Measurements from ENCODE around the gene EFCAB11.

EFCAB11 gene

GRCh38 chr14:89957376-89957775, 2.8 kb upstream of the EFCAB11 start:
- DNase-seq (ENCODE audit: low read depth in 2 of 2): no peak

DNA sequence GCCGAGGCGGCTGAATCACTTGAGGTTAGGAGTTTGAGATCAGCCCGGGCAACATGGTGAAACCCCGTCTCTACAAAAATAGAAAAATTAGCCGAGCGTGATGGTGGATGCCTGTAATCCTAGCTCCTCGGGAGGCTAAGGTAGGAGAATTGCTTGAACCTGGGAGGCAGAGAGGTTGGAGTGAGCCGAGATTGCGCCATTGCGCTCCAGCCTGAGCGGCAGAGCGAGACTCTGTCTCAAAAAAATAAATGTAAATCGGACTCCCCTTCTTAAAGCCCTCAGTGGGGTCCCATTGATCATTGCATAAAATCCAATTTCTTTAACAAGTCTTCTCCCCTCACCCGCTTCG, 2.1 kb upstream of the EFCAB11 start:
- DNase-seq (ENCODE audit: low read depth in 2 of 2): no peak

DNA sequence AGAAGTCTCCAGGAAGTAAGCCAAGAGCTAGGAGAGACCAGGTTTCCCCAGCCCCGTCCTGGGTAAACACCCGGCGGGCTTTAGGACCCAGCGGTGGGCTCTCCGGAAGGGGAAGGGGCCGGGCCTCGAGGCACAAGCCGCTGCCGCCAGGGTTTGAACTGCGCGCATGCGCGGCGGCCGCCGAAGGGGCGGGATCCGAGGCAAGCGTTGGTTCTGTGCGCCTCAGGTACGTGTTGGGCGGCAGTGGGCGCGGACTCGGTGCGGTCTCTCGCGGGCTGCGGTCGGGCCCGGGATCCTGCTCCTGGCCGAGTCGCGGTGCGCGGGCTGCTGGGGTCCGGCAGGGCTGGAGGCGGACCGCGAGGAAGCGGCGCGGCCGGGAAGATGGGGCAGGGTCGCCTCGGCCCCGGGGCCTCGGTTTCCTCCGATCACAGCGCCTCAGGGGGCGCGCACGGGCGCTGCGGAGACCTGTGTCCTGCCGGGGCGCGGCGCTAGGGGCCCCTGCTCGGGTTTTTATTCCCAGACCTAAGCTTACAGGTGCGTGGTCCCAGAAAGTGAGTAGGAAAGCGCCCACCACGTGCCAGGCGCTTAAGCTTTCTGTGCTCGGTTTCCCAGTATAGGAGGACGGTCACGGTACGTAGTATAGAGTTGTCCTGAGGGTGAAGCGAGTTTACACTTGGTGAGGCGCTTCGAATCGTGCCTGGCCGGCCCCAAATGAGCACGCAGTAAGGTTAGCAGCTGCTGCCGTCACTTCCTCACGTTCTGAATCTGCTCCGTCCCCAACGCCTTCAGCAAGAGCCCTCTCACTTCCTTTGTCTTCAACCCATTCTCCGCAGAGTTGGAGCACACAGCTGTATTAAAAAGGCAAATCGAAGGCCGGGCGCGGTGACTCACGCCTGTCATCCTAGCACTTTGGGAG, 1.5 kb upstream of the EFCAB11 start, which contains the start of gene TDP1:
TDP1 (plus strand) TSS at position 183 of the 916 bp plus-strand sequence. CDS start 7,188 bp downstream, outside the sequence.
- peak; percentile 93 to 94 for DNase-seq (ENCODE audit: low read depth in 2 of 2)

GRCh38 chr14:89955022-89955744, 653 bp upstream of the EFCAB11 start:
- DNase-seq (ENCODE audit: low read depth in 2 of 2): no peak

GRCh38 chr14:89953602-89954001, 928 bp downstream of the EFCAB11 start:
- DNase-seq (ENCODE audit: low read depth in 2 of 2): no peak

DNA sequence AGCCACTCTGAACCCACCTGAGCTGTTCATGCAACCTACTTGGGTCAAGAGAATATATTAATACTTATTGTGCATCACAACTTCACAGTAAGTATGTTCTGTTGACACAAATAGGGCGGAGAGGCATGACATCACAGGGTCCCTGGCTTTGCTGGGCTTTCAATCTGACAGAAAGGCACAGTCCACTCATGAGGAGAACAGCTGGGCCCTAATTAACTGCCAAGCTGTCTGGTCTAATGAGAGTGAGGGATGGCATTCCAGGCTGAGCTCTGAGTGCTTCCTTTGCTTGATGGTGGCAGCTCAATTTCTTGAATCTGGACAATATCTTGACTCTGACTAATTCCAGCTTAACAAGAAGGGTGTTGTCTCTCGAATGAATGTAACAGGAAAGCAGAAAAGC, 2.0 kb downstream of the EFCAB11 start:
- no peak for DNase-seq (ENCODE audit: low read depth in 2 of 2)

DNA sequence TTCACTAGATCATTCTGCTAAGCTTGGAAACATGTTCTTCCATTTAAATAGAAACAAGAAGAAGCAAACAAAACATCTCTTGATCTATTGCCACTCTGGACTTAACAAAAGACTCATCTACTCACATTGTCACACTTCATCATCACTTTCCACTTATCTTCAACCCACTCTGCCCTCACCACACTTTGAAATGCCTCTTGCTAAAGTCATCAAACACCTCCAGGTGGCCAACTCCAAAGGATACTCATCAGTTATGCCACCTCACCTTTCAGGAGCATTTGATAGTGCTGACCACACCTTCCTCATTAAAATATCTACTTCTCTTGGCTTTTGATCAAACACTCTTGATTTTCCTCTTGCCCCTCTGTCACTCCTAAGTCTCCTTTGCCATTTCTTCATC, 7.2 kb downstream of the EFCAB11 start:
- DNase-seq (ENCODE audit: low read depth in 2 of 2): no peak

DNA sequence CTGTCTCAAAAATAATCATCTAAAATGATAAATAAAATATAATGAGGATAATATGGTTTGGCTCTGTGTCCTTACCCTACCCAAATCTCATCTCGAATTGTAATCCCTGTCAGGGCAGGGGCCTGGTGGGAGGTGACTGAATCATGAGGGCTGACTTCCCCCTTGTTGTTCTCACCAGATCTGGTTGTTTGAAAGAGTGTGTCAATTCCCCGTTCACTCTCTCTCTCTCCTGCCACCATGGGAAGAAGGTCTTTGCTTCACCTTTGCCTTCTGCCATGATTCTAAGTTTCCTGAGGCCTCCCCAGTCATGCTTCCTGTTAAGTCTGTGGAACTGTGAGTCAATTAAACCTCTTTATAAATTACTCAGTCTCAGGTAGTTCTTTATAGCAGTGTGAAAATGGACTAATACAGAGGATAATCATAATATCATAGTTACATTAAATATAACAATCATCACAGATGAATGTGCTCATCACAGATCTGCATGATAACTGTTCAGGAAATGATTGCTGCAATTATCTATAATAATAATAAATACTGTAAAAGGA, 12.6 kb downstream of the EFCAB11 start:
- DNase-seq (ENCODE audit: low read depth in 2 of 2): no peak

- DNase-seq (ENCODE audit: low read depth in 2 of 2): no peak
These were observed 17.8 kb downstream of the EFCAB11 start for GRCh38 chr14:89936654-89937185.

DNA sequence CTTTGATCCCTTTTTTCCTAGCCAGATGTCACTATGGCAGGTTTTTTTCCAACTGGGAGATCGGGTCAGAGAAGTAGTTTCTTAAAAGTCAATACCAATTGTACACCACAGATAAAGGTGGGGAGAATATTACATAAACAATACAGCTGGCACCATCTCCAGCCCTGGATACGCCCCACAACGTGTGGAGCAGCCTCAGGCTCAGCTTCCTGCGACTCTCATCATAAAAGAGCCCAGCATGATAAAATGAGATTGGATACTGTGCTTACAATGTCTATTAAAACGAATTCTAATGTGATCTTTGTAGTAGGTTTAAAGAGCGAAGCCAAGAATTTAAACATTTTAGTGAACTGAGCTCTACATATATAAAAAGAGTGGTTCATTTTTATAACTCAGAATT, 21.5 kb downstream of the EFCAB11 start:
- no peak for DNase-seq (ENCODE audit: low read depth in 2 of 2)

DNA sequence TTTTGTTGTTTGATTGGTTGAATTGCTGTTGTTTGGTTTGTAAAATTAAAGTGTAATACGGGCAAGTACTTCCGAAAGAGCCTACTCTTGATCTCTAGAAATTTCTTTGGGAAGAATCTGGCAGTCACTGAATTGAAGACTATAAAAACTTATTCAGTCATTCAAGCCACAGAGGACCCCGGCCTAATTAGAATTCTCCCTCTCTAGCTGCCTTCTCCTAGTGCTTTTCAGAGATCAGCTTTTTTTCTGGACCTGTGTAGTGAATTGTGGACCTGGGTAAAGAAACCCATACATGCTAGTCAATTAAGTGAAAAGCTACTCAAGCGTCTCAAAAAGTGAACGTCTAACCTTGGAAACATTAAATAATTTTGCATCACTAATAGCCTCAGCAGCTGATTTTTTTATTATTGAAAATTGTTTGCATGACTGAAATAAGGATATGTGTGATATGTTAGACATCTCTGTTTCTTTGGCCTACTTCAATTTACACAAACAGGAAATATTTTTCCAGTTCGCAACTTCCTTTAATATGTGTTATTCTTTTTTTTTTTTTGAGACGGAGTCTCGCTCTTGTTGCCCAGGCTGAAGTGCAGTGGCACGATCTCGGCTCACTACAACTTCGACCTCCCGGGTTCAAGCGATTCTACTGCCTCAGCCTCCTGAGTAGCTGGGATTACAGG, 27.2 kb downstream of the EFCAB11 start:
- DNase-seq (ENCODE audit: low read depth in 2 of 2): no peak

GRCh38 chr14:89926694-89927093, 27.8 kb downstream of the EFCAB11 start:
- no peak for DNase-seq (ENCODE audit: low read depth in 2 of 2)

DNA sequence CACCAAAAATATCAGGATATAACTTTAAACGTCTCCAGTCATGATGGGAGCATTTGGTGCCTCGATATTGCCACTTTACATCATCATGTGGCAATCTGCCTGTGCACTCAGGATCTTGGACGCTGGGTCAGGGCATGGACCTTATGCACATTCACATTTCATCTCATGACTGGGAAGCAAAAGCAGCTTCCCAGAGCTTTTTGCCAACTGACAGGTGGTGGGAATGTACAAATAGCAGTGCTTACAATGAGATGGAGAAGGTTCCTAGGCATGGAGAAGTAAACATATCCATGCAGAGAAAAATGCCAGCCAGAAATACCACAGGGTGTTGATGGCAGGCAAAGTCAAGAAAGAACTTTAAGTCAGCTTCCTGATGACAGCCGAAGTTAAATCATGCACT, 30.3 kb downstream of the EFCAB11 start:
- DNase-seq (ENCODE audit: low read depth in 2 of 2): no peak

- DNase-seq (ENCODE audit: low read depth in 2 of 2): no peak
These were observed 32.3 kb downstream of the EFCAB11 start for GRCh38 chr14:89922031-89922907.

DNA sequence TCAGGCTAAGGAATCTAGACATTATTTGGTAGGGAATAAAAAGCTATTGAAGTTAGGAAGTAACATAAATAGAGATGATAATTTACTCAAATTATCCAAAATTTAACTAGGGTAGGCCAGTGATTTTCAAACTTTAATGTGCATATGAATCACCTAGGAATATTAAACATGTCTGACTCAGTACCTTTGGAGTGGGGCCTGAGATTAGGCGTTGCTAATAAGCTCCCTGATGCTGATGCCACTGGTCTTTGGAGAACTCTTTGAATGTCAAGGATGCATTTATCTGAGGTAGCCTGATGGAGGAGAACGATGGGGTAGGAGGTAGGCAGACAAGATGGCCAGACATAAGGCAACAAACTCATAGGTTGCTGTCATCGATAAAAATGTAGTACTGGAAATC, 33.2 kb downstream of the EFCAB11 start:
- no peak for DNase-seq (ENCODE audit: low read depth in 2 of 2)

DNA sequence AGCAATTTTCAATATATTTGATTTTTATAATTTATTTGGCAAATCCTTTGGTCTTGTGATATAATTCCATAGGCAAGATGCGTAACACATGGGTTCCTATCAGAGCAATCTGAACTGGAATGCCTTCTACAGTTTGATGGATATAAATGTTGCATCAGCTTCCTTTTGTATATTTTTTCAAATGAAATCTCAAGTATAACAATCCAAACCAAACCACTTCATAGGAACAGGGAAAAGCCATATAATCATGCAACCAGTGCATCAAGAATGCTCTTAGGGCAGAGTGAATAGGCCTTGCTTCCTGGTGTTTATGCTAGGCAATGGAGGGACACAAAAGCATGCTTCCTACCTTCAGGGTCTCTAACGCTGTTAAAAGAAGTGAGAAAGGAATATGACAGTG, 34.5 kb downstream of the EFCAB11 start:
- DNase-seq (ENCODE audit: low read depth in 2 of 2): no peak

DNA sequence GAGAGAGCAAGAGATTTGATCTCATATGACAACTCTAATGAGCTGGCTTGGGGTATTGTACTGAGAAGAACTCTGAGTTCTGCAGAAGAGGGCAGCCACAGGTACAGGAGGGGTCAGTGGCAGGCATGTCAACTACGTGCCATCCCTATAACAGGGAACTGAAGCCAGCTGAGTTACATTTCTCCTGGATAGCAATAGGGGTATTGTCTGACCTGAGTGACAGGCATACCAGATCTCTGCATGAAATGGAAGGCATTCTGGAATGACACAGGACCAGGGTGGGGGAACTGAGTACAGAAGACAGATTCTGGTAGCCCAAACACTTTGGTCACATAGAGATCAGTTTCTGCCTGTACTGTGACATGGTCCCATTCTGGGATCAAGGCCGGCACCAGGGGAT, 35.8 kb downstream of the EFCAB11 start:
- DNase-seq (ENCODE audit: low read depth in 2 of 2): no peak

GRCh38 chr14:89915114-89915878, 39.2 kb downstream of the EFCAB11 start:
- peak; percentile 8 to 52 for DNase-seq (ENCODE audit: low read depth in 2 of 2)

- DNase-seq (ENCODE audit: low read depth in 2 of 2): no peak
These were observed 41.8 kb downstream of the EFCAB11 start for GRCh38 chr14:89912667-89913211.

DNA sequence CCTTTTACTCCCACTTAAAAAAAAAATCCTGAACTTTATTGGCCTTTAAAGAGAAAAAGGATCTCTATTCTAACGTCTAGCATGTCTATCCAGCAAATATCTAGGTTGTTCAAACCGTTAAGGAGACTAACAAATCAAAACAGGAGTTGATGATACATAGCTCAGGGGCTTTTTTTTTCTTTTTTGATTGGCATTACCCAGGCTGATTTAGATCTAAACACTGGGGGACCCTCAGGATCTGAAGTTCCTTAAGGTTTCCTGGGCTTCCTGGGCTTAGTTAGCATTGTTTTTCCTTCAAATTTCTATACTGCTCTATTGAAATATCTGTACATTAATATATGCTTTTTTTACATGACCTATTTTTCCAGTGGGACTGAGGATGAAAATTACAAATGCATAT, 42.3 kb downstream of the EFCAB11 start:
- no peak for DNase-seq (ENCODE audit: low read depth in 2 of 2)

All from stimulated activated CD4-positive, alpha-beta T cell treated with anti-CD3 and anti-CD28 coated beads, Interleukin-12 subunit alpha, Interleukin-12 subunit beta, amount 100 ng/mL, for 24 hours (primary cell).